Fibroblast of skin of scalp (primary cell): Measurements from ENCODE around the gene ITSN2.
A peak's percentile ranks its signal among the peaks of the same experiment; 100 is the strongest.

Experiments
- DNase-seq: peaks from one replicate; pipeline ENCODE4 v3.0.0-alpha.2; 2013

The ITSN2 gene

GRCh38 chr2:24265212-24265611 is 95.1 kb downstream of the ITSN2 start:
- no peak for DNase-seq

GRCh38 chr2:24262421-24262970 is 97.8 kb downstream of the ITSN2 start:
- DNase-seq: peak; percentile 84

- DNase-seq: no peak
Observed at GRCh38 chr2:24261441-24261840, 98.9 kb downstream of the ITSN2 start.

- no peak for DNase-seq
Observed at GRCh38 chr2:24259316-24259715, 101.0 kb downstream of the ITSN2 start.

GRCh38 chr2:24258718-24259117 is 101.6 kb downstream of the ITSN2 start:
- no peak for DNase-seq

GRCh38 chr2:24253303-24253919 is 106.9 kb downstream of the ITSN2 start:
- peak; percentile 23 for DNase-seq

- DNase-seq: no peak
Observed at GRCh38 chr2:24247592-24247991, 112.7 kb downstream of the ITSN2 start.

- no peak for DNase-seq
Observed at GRCh38 chr2:24247164-24247563, 113.2 kb downstream of the ITSN2 start.

- no peak for DNase-seq
Observed at GRCh38 chr2:24245986-24246776, 114.2 kb downstream of the ITSN2 start.

GRCh38 chr2:24241528-24241927 is 118.8 kb downstream of the ITSN2 start:
- DNase-seq: no peak

- no peak for DNase-seq
Observed at GRCh38 chr2:24239553-24239952, 120.8 kb downstream of the ITSN2 start.

GRCh38 chr2:24238158-24238557 is 122.2 kb downstream of the ITSN2 start:
- no peak for DNase-seq

- no peak for DNase-seq
Observed at GRCh38 chr2:24237313-24237712, 123.0 kb downstream of the ITSN2 start.

- DNase-seq: no peak
Observed at GRCh38 chr2:24233321-24233720, 127.0 kb downstream of the ITSN2 start.

GRCh38 chr2:24231461-24231881 is 128.9 kb downstream of the ITSN2 start:
- DNase-seq: peak; percentile 53

GRCh38 chr2:24228470-24228869 is 131.9 kb downstream of the ITSN2 start:
- no peak for DNase-seq

- no peak for DNase-seq
Observed at GRCh38 chr2:24225499-24226242, 134.7 kb downstream of the ITSN2 start.

GRCh38 chr2:24222946-24223345 is 137.4 kb downstream of the ITSN2 start:
- no peak for DNase-seq

- DNase-seq: no peak
Observed at GRCh38 chr2:24221343-24222050, 138.8 kb downstream of the ITSN2 start.

GRCh38 chr2:24220554-24221291 is 139.6 kb downstream of the ITSN2 start:
- DNase-seq: no peak

GRCh38 chr2:24214880-24215279 is 145.5 kb downstream of the ITSN2 start:
- DNase-seq: no peak

- no peak for DNase-seq
Observed at GRCh38 chr2:24211408-24211807, 148.9 kb downstream of the ITSN2 start.
